NAMALWA (cell line): ENCODE measurements around the gene IL36B.

Experiments used
- DNase-seq: peaks from one replicate; pipeline ENCODE4 v3.0.0-alpha.2; 2015; ENCODE audit warnings: low spot score

The IL36B gene

DNA sequence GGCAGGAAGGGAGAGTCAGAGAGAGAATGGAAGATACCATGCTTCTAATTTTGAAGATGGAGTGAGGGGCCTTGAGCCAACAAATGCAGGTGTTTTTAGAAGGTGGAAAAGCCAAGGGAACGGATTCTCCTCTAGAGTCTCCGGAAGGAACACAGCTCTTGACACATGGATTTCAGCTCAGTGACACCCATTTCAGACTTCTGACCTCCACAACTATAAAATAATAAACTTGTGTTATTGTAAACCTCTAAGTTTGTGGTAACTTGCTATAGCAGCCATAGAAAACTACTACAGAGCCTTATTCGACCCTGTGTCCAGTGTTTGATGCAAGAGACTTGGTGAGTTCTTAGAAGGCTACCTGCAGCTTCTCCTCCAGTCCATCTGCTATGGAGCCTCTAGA is 22.9 kb upstream of the IL36B start:
- no peak for DNase-seq

DNA sequence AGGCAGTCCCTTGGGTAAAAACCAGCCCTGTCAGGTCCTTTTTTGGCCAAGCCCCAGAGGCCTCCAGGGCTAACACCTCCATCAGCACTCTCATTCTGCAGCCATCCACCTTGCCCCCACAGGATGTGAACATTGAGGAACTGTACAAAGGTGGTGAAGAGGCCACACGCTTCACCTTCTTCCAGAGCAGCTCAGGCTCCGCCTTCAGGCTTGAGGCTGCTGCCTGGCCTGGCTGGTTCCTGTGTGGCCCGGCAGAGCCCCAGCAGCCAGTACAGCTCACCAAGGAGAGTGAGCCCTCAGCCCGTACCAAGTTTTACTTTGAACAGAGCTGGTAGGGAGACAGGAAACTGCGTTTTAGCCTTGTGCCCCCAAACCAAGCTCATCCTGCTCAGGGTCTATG is 22.4 kb upstream of the IL36B start:
- no peak for DNase-seq

DNA sequence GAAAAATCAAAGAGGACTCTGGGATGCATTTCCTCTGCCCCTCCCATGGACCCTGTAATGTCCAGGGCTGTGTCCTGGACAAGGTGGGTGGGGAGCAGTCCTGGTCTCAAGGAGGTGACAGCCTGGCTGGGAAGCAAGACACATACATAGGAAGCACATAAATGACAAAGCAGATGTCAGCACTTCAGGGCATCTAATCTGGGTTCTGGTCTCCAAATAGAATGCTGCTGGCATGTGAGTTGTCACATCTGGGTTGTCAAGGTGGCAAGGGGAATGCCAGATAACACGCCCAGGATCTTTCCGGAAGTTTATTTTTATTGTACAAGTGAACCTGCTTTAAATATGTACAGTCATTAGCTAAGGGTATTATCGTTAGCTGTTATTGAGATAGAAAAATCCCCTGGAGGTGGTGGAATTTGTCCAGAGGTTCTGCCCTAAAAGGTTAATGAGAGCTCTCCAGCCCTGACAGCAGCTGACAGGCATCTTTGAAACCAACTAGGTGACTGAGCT is 20.7 kb upstream of the IL36B start:
- DNase-seq: no peak

DNA sequence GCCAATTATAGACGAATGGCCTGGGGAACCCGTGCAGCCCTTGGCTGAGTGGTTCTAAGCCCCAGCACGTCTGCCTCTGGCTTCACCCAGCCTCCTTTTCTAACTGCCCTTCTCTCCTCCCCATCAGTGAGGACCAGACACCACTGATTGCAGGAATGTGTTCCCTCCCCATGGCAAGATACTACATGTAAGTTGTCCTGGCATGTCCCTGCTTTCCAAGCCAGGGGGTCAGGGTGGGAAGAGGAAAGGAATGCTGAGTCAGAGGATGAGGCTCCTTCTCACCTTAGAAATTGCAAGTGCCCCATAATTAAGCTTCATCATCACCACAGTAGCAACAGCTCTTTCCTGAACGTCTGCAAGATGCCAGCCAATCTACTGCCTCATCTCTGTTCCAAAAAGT is 19.9 kb upstream of the IL36B start:
- DNase-seq: no peak

DNA sequence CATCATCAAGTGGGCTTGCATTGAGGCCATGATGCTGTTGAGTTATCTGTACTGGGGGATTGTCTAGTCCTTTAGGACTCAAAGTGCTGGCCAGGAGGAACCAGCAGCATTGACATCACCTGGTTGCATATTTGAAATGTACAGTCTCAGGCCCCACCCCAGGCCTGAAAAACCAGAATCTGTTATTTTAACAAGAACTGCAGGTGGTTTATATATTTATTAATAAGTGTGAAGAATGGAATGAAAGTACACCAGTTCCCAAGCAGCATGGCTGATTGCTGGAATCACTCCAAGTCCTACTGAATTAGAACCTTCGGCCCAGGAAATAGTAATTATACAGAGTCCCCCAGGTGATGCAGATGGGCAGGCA is 17.9 kb upstream of the IL36B start:
- no peak for DNase-seq

DNA sequence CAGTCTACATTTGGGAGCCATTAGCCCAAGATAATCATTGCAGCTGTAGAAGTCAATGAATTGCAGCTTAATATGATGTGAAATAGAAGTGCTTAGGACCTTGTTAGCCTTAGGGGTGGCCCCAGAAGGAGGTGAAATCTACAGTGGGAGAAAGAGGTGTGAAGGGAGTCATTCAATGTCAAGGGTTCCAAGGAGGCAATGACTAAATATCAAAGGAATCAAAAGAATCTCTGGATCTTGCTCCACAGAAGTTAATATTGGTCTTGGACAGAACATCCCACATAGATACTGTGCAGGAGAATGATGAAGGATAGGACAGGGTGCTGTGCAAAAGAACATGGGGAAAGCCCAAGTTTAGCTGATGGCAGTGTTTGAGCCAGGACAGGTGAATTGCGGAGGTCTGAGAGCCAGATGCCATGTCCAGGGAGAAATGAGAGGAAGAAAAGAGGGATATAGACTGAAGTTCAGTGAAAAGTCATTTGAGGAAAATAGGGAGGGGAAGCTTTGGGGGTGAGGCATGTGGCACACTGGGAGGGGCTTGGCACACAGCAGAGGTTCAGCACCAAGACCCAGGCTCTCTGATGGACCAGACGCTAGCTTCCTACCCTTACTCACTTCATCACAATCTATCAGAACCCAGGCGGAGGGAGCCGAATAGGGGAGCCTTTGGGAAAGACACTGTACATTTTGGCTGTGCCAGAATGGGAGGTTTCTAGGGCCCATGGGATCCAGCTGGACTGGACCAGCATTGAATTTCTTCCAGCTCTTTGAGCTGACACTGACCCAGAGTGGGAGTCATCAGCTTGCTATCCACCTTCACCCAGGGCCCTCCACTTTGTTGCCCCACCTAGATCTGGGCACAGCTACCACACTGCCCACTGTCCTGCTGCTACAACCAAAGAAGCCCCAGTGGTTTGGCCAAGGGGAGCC is 17.3 kb upstream of the IL36B start:
- DNase-seq: no peak

DNA sequence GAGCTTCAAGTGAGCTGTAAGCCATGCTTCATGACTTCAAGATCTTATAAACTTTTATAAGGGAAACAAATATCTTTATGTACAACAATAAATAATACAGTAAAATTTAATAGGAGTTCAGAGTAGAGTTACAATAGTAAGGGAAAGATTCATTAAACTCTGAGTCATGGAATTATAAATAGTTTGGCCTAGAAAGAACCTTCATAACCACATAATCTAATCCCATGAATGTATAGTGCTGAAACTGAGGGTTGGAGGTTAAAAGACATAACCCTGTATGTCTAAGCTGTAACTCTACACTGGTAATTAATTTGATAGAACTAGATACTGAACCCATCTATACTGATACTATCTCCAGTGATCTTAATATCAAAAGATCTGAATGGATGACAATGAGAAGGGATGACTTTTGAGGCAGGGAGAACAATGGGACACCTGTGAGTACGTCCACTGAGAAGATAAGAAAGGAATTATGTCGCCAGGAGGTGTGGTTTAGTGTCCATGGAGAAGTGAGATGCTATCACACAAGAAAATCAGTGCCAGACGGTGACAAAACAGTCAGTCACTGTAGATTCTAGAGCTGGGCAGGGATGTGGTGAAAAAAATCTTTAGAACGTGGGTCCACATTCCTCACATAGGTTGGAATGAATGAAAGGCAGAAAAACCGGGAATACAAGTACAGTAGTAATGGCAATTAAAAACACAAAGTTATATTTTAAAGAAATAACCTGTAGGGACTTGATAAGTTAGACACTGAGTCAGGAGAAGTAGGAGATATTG is 16.2 kb upstream of the IL36B start:
- no peak for DNase-seq

DNA sequence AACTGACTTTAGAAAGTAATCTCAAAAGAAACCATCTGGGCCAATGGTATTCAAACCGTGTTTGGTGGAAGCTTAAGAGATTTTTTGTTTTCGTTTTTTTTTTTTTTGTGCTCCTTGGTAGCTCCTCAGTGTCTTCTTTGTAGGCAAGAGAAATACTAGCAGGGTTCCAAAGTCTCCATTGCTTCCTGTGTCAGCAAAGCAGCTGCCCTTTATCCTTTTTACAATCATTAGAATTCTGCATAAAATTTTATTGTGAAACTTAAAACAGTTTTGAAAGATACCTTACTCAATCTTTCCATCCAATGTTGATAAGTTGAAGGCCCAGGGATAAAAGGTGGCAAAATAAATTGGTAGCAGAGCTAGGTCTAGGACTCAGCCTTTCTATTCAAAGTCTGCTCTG is 15.6 kb upstream of the IL36B start:
- no peak for DNase-seq

DNA sequence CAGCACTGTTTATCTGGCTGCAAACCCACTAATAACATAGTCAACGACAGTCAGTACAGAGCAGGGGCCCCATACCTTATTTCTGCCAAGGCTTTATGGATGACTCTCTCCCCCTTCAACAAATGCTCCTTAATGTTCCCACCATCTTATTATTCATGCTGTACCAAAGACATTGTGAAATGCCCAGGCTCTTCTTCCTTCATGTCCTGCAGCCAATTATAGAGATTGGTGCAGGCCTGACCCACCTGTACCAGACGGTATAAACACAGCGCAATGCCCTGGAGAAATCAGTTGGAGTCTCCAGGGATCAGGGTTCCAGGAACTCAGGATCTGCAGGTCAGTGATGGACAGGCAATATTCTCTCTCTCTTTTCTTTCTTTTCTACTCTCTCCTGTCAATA is 15.0 kb upstream of the IL36B start, which contains the start of gene IL1F10:
TSS of gene IL1F10 (plus strand) at position 290 of the 400 bp plus-strand sequence. CDS start 4,769 bp downstream, outside the sequence.
- DNase-seq: no peak

DNA sequence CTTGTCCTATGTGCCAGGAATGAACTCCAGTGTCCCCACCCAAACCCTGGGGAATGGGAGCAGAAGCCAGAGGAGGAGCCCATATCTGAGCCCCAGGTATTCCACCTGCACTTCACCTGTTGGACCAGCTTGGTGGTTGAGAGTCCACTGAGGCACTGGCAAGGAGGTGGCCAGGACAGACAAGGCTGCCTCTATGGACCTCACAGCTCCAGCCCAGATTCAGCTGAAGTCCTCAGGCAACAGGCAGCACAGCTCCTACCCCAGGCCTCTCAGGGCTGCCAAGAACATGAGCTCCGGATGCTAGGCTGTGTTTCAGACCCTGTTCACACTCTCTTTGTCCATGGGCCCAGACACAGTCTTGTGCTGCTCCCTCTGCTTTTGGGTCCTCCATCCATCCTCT is 12.2 kb upstream of the IL36B start:
- no peak for DNase-seq

DNA sequence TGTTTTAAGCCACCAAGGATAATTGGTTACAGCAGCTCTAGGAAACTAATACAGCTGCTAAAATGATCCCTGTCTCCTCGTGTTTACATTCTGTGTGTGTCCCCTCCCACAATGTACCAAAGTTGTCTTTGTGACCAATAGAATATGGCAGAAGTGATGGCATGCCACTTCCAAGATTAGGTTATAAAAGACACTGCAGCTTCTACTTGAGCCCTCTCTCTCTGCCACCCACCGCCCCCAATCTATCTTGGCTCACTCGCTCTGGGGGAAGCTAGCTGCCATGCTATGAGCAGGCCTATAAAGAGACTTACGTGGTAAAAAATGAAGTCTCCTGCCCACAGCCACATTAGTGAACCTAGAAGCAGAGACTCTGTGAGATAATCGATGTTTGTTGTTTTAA is 11.6 kb upstream of the IL36B start:
- no peak for DNase-seq

DNA sequence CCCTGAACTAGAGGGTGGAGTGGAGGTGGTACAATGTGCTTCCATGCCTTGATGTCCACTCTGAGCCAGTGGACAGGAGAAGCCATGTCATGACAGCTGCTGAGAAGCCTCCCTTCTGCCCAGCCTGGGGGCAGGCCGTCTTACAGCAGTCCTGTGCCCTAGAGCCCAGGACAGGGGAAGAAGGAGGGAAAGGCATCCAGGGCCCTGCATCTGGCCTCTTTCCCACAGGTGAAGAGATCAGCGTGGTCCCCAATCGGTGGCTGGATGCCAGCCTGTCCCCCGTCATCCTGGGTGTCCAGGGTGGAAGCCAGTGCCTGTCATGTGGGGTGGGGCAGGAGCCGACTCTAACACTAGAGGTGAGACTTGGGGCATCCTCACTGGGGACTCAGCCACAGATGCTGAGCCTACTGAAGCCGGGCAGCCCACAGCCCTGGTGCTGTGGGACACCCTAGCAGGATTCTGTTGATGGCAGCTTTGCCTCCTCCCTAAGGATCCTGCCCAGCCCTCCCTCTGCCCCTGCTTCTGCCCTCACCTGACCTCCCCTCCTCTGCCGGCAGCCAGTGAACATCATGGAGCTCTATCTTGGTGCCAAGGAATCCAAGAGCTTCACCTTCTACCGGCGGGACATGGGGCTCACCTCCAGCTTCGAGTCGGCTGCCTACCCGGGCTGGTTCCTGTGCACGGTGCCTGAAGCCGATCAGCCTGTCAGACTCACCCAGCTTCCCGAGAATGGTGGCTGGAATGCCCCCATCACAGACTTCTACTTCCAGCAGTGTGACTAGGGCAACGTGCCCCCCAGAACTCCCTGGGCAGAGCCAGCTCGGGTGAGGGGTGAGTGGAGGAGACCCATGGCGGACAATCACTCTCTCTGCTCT is 9.5 kb upstream of the IL36B start:
- no peak for DNase-seq

DNA sequence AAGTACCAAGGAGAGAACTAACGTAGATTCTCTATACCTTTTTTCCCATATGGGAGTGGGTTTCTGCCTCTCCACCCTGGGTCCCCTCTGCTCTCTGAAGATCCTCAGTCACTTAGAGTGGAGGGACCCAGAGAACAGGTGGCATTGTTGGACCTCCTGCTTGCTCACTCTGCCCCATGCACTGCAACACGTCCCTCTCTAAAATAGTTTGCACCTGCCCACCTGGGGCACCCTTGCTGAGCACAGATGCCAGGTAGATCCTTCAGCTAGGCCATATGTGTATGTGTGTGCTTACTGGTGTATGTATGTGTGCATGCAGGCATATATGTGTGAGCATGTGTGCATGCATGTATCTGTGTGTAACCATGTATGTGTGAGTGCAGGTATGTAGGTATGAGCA is 8.6 kb upstream of the IL36B start:
- no peak for DNase-seq

DNA sequence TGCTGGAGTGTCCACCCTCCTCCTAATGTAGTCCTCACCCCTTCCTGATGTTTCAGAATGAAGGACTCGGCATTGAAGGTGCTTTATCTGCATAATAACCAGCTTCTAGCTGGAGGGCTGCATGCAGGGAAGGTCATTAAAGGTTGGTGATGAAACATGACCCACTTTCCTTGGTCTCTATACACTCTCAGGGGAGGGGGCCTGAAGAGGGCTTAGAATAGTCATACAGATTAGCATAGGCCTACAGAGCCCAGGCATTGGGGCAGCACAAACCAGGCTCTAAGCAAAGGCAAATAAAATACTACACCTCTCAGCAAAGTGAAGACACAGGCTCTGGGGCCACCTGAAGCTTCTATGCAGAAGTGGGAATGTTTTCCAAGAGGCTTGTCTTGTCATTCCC is 8.1 kb upstream of the IL36B start:
- no peak for DNase-seq

DNA sequence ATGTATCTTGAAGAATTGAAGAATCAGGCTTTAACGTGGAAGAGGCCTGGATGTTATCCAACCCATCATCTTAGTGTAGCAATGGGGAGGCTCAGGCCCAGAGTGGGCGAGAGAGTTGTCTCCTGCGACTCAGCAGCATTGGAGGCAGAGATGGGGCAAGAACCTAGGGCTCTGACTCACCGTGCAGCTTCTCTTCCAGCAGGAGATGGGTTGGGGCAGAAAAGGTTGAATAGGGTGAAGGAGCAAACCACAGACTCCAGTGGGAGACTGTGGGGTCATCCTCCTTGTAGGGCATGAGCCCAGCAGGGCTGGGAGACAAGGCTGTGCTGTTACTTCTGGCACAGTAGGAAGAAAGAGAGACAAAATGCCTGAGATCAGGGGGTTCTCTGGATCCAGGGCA is 7.7 kb upstream of the IL36B start:
- no peak for DNase-seq

DNA sequence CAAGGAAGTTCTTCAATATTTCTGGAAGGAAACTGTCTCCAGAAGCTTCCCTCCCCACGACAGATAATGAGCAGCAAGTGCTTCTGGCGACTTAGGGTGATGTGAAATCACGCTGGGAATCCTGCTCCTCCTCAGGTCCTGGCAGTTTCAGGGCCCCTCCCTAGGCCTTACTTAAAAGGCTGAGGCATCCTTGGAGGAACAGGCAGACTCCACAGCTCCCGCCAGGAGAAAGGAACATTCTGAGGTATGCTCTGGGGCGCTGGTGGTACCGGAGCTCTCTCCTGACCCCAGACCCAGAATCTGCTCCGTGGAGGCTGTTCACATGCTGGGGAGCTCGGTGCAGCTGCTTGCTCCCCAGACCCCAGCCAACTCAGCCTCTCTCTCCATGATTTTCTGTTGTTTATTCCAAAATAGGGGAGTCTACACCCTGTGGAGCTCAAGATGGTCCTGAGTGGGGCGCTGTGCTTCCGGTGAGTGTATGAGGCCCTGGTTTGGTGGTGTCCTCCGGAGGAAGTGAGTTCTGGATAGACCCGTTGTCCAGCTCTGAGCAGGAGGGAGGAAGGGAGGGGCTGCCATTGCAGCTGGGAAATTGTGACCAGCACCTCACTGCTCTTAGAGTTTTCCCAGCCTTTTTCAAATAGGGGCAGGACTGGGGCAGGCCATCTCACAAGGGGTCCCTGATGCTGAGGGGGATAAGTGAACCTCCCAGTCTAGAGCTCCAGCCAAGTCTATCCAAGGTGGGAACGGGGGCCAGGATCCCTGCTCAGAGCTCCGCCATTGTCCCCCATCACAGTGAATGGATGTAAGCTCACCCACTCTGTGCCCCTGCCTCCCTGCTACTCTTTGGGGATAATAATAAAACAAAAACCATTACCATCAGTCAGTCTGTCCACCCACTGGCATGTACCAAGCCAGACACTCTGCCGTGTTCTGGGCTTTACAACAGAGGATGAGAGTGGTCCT is 6.6 kb upstream of the IL36B start, which contains the start of gene IL36RN:
TSS of gene IL36RN (plus strand) at position 201 of the 963 bp plus-strand sequence. CDS start at position 442, 241 bp downstream.
- DNase-seq: no peak

DNA sequence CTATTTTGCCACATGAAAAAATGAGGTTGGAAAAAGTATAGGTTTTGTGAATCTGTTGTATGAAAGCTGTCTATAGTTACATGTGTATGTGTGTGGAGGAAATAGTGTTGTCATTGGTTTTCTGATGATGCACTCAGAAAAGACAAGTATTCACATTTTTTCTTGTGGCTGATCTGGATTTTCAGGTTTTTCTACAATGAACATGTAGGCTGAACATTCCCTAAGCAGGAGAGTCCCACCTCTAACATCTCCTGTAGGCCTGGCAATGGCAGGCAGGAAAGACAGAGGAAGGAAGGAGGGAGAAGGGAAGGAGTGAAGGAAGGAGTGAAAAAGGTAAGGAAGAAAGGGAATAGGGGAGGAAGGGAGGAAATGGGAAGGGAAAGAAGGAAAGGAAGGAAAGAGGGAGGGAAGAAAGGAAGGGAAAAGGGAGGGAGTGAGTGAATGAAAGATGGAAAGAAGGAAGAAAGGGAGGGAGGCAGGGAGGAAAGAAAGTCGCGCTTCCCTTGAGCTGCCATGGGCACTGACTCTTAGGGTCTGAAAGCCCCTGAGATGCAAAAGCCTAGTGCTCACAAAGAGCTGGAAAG is 5.8 kb upstream of the IL36B start:
- DNase-seq: no peak

DNA sequence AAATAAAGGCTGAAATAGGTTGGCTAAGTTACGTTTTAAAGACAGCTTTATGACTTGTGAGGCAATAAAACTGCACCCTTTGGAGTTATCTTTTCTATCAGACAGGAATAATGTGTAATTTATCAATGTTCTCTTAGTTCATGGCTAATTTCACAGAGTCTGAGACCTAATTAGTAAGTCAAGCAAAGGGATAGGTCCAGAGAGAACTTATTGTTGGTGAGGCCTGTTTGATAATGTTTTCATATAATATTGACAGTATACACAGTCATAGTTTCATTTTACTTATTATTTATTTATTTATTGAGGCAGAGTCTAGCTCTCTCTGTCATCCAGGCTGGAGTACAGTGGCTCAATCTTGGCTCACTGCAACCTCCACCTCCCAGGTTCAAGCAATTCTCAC is 4.5 kb upstream of the IL36B start:
- DNase-seq: no peak

DNA sequence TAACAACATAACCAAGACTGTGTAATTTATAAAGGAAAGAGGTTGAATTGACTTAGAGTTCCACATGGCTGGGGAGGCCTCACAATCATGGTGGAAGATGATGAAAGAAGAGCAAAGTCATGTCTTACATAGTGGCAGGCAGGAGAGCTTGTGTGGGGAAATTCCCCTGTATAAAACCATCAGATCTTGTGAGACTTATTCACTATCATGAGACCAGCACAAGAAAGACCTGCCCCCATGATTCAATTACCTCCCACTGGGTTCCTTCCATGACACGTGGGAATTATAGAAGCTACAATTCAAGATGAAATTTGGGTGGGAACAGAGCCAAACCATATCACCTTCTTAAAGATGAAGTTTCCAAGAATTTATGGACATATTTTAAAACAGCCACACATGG is 3.9 kb upstream of the IL36B start:
- no peak for DNase-seq

DNA sequence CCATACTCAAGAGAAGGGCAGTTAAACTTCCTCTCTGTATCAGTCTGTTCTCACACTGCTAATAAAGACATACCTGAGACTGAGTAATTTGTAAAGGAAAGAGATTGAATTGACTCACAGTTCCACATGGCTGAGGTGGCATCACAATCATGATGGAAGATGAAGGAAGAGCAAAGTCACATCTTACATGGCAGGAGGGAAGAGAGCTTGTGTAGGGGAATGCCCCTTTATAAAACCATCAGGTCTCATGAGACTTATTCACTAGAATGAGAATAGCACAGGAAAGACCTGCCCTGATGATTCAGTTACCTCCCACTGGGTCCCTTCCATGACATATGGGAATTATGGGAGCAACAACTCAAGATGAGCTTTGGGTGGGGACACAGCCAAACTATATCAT is 1.4 kb upstream of the IL36B start:
- DNase-seq: no peak
